CD14-positive monocyte (primary cell): Measurements from ENCODE around the gene AGGF1. TPM values are rescaled to one million over a fixed set of nuclear protein-coding genes. Genes with fewer than 3 reads are reported as not detected.
A peak's percentile ranks its signal among the peaks of the same experiment; 100 is the strongest.

Experiments
- DNase-seq, 3 donors: peaks; one replicate each; pipeline ENCODE4 v3.0.0-alpha.2; 2011 to 2022
- H2AFZ ChIP-seq: 2 replicates; pipeline ENCODE4 v1.6.0; 2012; ENCODE audit warnings: mild to moderate bottlenecking, low read depth, low read length, inconsistent platforms; ENCODE audit not compliant: insufficient read depth, poor library complexity, severe bottlenecking
- H3K27ac ChIP-seq, 2 donors: 1 replicate in 1 of 2; 2 replicates in 1 of 2; pipeline ENCODE4 v1.5.1; 2012 to 2013; ENCODE audit warnings: low read length in 2 of 2, control low read depth in 1 of 2, inconsistent platforms in 1 of 2, low read depth in 1 of 2, mild to moderate bottlenecking in 1 of 2
- H3K27me3 ChIP-seq, 2 donors: one replicate each; pipeline versions ENCODE4 v1.6.0 to v1.6.1; 2011 to 2013; ENCODE audit warnings: low read length in 2 of 2; ENCODE audit not compliant: control insufficient read depth in 2 of 2, insufficient read depth in 2 of 2
- H3K36me3 ChIP-seq, 2 donors: replicated peaks in 1 of 2; 1 replicate in 1 of 2; 2 replicates in 1 of 2; pipeline versions ENCODE4 v1.5.1 to v1.6.1; 2012 to 2013; ENCODE audit warnings: low read length in 2 of 2, control low read depth in 1 of 2, inconsistent platforms in 1 of 2, mild to moderate bottlenecking in 1 of 2; ENCODE audit not compliant: insufficient read depth in 2 of 2, control insufficient read depth in 1 of 2
- H3K4me1 ChIP-seq, 2 donors: 1 replicate in 1 of 2; 2 replicates in 1 of 2; pipeline versions ENCODE4 v1.5.1 to v1.6.1; 2012 to 2013; ENCODE audit warnings: low read length in 2 of 2, control low read depth in 1 of 2, inconsistent platforms in 1 of 2, mild to moderate bottlenecking in 1 of 2, moderate library complexity in 1 of 2; ENCODE audit not compliant: insufficient read depth in 2 of 2, control insufficient read depth in 1 of 2
- H3K4me2 ChIP-seq: replicated peaks from 2 replicates; pipeline ENCODE3; 2012; ENCODE audit warnings: low read length, moderate library complexity, mild to moderate bottlenecking; ENCODE audit not compliant: poor library complexity, severe bottlenecking; ENCODE audit errors: extremely low read depth
- H3K4me3 ChIP-seq, 3 experiments: fragments of 200-600 bp in 1 of 3; sonication (generic) in 1 of 3; replicated peaks in 1 of 3; 1 replicate in 2 of 3; 2 replicates in 1 of 3; pipeline ENCODE4 v1.5.1; 2011 to 2013; ENCODE audit warnings: low read length in 3 of 3, mild to moderate bottlenecking in 3 of 3, control low read depth in 2 of 3, low read depth in 2 of 3, inconsistent platforms in 1 of 3, moderate library complexity in 1 of 3
- H3K79me2 ChIP-seq: 2 replicates; pipeline ENCODE4 v1.6.0; 2012; ENCODE audit warnings: mild to moderate bottlenecking, control low read depth, inconsistent platforms, low read length, moderate library complexity; ENCODE audit not compliant: insufficient read depth
- H3K9ac ChIP-seq: 2 replicates; pipeline ENCODE4 v1.6.0; 2017; ENCODE audit warnings: low read length, mild to moderate bottlenecking; ENCODE audit not compliant: insufficient read depth, poor library complexity, severe bottlenecking
- H3K9me3 ChIP-seq, 2 donors: replicated peaks in 1 of 2; 1 replicate in 1 of 2; 2 replicates in 1 of 2; pipeline versions ENCODE4 v1.5.1 to v1.6.1; 2012 to 2013; ENCODE audit warnings: low read length in 2 of 2, control low read depth in 1 of 2; ENCODE audit not compliant: control insufficient read depth in 1 of 2, insufficient read depth in 1 of 2
- H4K20me1 ChIP-seq: 2 replicates; pipeline ENCODE4 v1.6.0; 2012; ENCODE audit warnings: mild to moderate bottlenecking, low read length, control low read depth, moderate library complexity; ENCODE audit not compliant: insufficient read depth
- H3K27ac Mint-ChIP-seq, 7 donors: one replicate each; pipeline ENCODE4 v1.8.0; 2020; ENCODE audit warnings: mild to moderate bottlenecking in 7 of 7, mixed read lengths in 7 of 7, moderate library complexity in 6 of 7, inconsistent platforms in 2 of 7
- H3K27me3 Mint-ChIP-seq, 3 donors: one replicate each; pipeline ENCODE4 v1.8.0; 2021 to 2022; ENCODE audit warnings: low read depth in 3 of 3, mild to moderate bottlenecking in 3 of 3, mixed read lengths in 3 of 3, moderate library complexity in 3 of 3, inconsistent platforms in 1 of 3
- H3K36me3 Mint-ChIP-seq, 2 donors: one replicate each; pipeline ENCODE4 v1.8.0; 2020; ENCODE audit warnings: mixed read lengths in 2 of 2, inconsistent platforms in 1 of 2, mild to moderate bottlenecking in 1 of 2
- H3K4me1 Mint-ChIP-seq: one replicate; pipeline ENCODE4 v1.8.0; 2020; ENCODE audit warnings: mild to moderate bottlenecking, mixed read lengths
- H3K4me3 Mint-ChIP-seq, 2 donors: one replicate each; pipeline ENCODE4 v1.8.0; 2020; ENCODE audit warnings: mild to moderate bottlenecking in 2 of 2, mixed read lengths in 2 of 2, moderate library complexity in 1 of 2
- H3K9me3 Mint-ChIP-seq, 7 donors: one replicate each; pipeline ENCODE4 v1.8.0; 2020 to 2022; ENCODE audit warnings: mixed read lengths in 7 of 7, mild to moderate bottlenecking in 6 of 7, moderate library complexity in 6 of 7, inconsistent platforms in 2 of 7
- CTCF ChIP-seq: fragments of 200-600 bp; IDR thresholded peaks from one replicate; pipeline ENCODE4 v1.8.0; 2022; ENCODE audit warnings: antibody characterized with exemption, mild to moderate bottlenecking
- WGBS: methylation state at CpG from one replicate; pipeline ENCODE4 v1.1.5; 2013; ENCODE audit warnings: missing lambda C conversion rate; ENCODE audit not compliant: insufficient coverage; 5-methylcytosine and 5-hydroxymethylcytosine counted together
- intact Hi-C, 2 donors: fragments of 100-400 bp; cut with micrococcal nuclease; formaldehyde crosslinking; loops; one replicate each; pipeline versions ENCODE4 v1.15.0 to v1.15.1; 2023
- polyA minus RNA-seq: library from RNA; depleted of rRNA, polyadenylated mRNA; stranded (reverse); fragments of >200 nt; gene quantifications from 2 replicates; pipeline ENCODE4 v1.2.3, GENCODE V29; 2012
- polyA plus RNA-seq, 3 donors: library from polyadenylated mRNA; depleted of rRNA in 1 of 3; unstranded in 2 of 3; stranded (reverse) in 1 of 3; fragments of 300-500 nt in 2 of 3; fragments of >200 nt in 1 of 3; fragmentation: Illumina TruSeq in 2 of 3; gene quantifications; 1 replicate in 2 of 3; 2 replicates in 1 of 3; pipeline ENCODE4 v1.2.3, GENCODE V29; 2012 to 2021
- total RNA-seq, 12 experiments: library from RNA in 1 of 12; stranded (reverse) in 1 of 12; fragments of 120-200 nt in 1 of 12; gene quantifications; one replicate each; pipeline ENCODE4 v1.2.4 and lab custom pipeline; 2013 to 2026; ENCODE audit warnings: mixed read lengths in 6 of 12, inconsistent platforms in 1 of 12

Gene AGGF1
- total RNA-seq (2013), result 28.7 TPM
- polyA plus RNA-seq, result 10 to 100 TPM in 2 of 3 donors, 1 to 10 TPM in 1; 8.0 to 21.9 (median 13.0) TPM
- polyA minus RNA-seq, result 11.9 and 29.3 TPM in 2 replicates
- total RNA-seq (lab: John Stamatoyannopoulos, UW), result 1.9 to 11.5 (median 6.2) reads per million in 11 experiments

- no peaks in the 10 kb centered on the region for H3K27me3 ChIP-seq
- H4K20me1 ChIP-seq, result peaks cover 14% of the 10 kb centered on the region
- H3K9me3 ChIP-seq, result peaks cover 16 to 17% of the 10 kb centered on the region in 2 donors
- DNase-seq, result peak; percentile 75 to 86 (median 83)
- peak within 1 kb of the TSS; percentile 66 to 91 (median 90) for H3K4me3 ChIP-seq
- H3K9ac ChIP-seq, result peak within 1 kb of the TSS; percentile 93
- H3K36me3 ChIP-seq, result peaks cover 9 to 13% of the 10 kb centered on the region in 2 donors
- peak within 1 kb of the TSS; percentile 97 to 99 for H3K4me3 Mint-ChIP-seq
- peak within 1 kb of the TSS; percentile 78 to 92 for H3K27ac ChIP-seq
- under 1% methylated on average over 79 of the region's 82 CpGs for WGBS
- H3K27ac Mint-ChIP-seq, result peak within 1 kb of the TSS; percentile 95 to 99 (median 96)
- peaks cover 9 to 22% of the 10 kb centered on the region in 2 donors for H3K36me3 Mint-ChIP-seq
- intact Hi-C loops, result no loop called here
- peaks cover 15 to 19% of the 10 kb centered on the region in 2 donors for H3K4me1 ChIP-seq
- peaks cover 39% of the 10 kb centered on the region for H3K79me2 ChIP-seq
- no peak for TF ChIP-seq CTCF
- peaks cover 2 to 3% (median 3%) of the 10 kb centered on the region in 3 donors for H3K27me3 Mint-ChIP-seq
- peaks cover 16 to 28% (median 22%) of the 10 kb centered on the region in 7 donors for H3K9me3 Mint-ChIP-seq
- H3K4me2 ChIP-seq, result peak within 1 kb of the TSS; percentile 74
- H2AFZ ChIP-seq, result peak within 1 kb of the TSS; percentile 93
- H3K4me1 Mint-ChIP-seq, result peaks cover 22% of the 10 kb centered on the region
Measured at GRCh38 chr5:77030097-77031071, at the start of gene AGGF1. Gene AGGF1, plus strand, starts transcription at chr5:77030404. Its CDS starts 363 bp downstream, at chr5:77030767.

GRCh38 chr5:76980518-76981144 lies 49.6 kb upstream of the AGGF1 start:
- H4K20me1 ChIP-seq, result no peaks in the 10 kb centered on the region
- Mint-ChIP-seq H3K27me3 (no peaks in the 10 kb centered on the region), H3K4me3 (no peak overlapping the region), H3K27ac (no peak overlapping the region), H3K4me1 (no peaks in the 10 kb centered on the region), H3K36me3 (no peaks in the 10 kb centered on the region), H3K9me3 (peaks cover 0 to 2% (median 0%) of the 10 kb centered on the region in 7 donors)
- no peaks in the 10 kb centered on the region for H3K4me1 ChIP-seq
- H3K27me3 ChIP-seq, result no peaks in the 10 kb centered on the region
- no peak overlapping the region for H3K27ac ChIP-seq
- no peaks in the 10 kb centered on the region for H3K9me3 ChIP-seq
- DNase-seq, result no peak
- no peak overlapping the region for H3K4me2 ChIP-seq
- 100% methylated on average over 2 of the region's 8 CpGs for WGBS
- no peaks in the 10 kb centered on the region for H3K36me3 ChIP-seq
- no peak overlapping the region for H2AFZ ChIP-seq
- no peaks in the 10 kb centered on the region for H3K79me2 ChIP-seq
- no peak overlapping the region for H3K4me3 ChIP-seq
- no peak overlapping the region for H3K9ac ChIP-seq
- no peak for TF ChIP-seq CTCF
- intact Hi-C loops, result no loop called here
